IMR-90 (cell line): ENCODE results near the gene FRMD6. TPM values are rescaled to one million over a fixed set of nuclear protein-coding genes. Genes with fewer than 3 reads are reported as not detected.
A peak's percentile ranks its signal among the peaks of the same experiment; 100 is the strongest.
"Not testable (repeated sequence)": the region's sequence is repeated elsewhere in the genome, so short reads cannot be mapped to it uniquely, and the experiment has no call there.

Experiments
- ATAC-seq: fragments of 200-7000 bp; cut with Tn5 transposase; 2 replicates; pipeline ENCODE4 v1.9.1; 2020; ENCODE audit warnings: low read depth, mild to moderate bottlenecking, moderate library complexity
- BruUV-seq: library from RNA; stranded (reverse); fragments of 400-500 nt; replicated peaks from 2 replicates; lab custom pipeline; 2021; lab: Mats Ljungman, UMichigan
- CTCF ChIA-PET: fragments of 300-600 bp; formaldehyde crosslinking; extraction: SDS; loops from one replicate; lab custom pipeline; 2021; ENCODE audit warnings: antibody characterized with exemption; lab: Yijun Ruan, JAX
- POLR2A ChIA-PET: fragments of 300-600 bp; sonication (Branson Sonifier 250); formaldehyde crosslinking; loops from one replicate; lab custom pipeline; 2022; ENCODE audit warnings: antibody characterized with exemption; ENCODE audit not compliant: unreplicated experiment; lab: Charles Lee
- DNase-seq: peaks from one replicate; pipeline ENCODE4 v3.0.0; 2013
- H2AFZ ChIP-seq: replicated peaks from 2 replicates; pipeline ENCODE3; 2013; ENCODE audit warnings: low read length, mild to moderate bottlenecking; ENCODE audit not compliant: poor library complexity
- H2AK5ac ChIP-seq: 2 replicates; pipeline ENCODE4 v1.6.1; 2013; ENCODE audit warnings: low read depth, low read length, inconsistent platforms
- H2AK9ac ChIP-seq: replicated peaks from 2 replicates; pipeline ENCODE3; 2013; ENCODE audit warnings: mild to moderate bottlenecking, low read depth, low read length, moderate library complexity; ENCODE audit not compliant: poor library complexity
- H2BK120ac ChIP-seq: 2 replicates; pipeline ENCODE4 v1.6.1; 2013; ENCODE audit warnings: low read depth, low read length, inconsistent platforms
- H2BK15ac ChIP-seq: 3 replicates; pipeline ENCODE4 v1.6.1; 2013; ENCODE audit warnings: low read depth, low read length, inconsistent platforms
- H2BK20ac ChIP-seq: 2 replicates; pipeline ENCODE4 v1.6.1; 2013; ENCODE audit warnings: low read depth, mild to moderate bottlenecking, inconsistent platforms, low read length, moderate library complexity
- H2BK5ac ChIP-seq: 2 replicates; pipeline ENCODE4 v1.6.1; 2013; ENCODE audit warnings: mild to moderate bottlenecking, low read depth, low read length, inconsistent platforms; ENCODE audit not compliant: poor library complexity, severe bottlenecking
- H3K14ac ChIP-seq: replicated peaks from 2 replicates; pipeline ENCODE4 v1.6.1; 2013; ENCODE audit warnings: low read depth, low read length, inconsistent platforms
- H3K18ac ChIP-seq: 2 replicates; pipeline ENCODE4 v1.6.1; 2013; ENCODE audit warnings: low read depth, low read length, control low read depth
- H3K23ac ChIP-seq: 2 replicates; pipeline ENCODE4 v1.6.1; 2013; ENCODE audit warnings: low read depth, low read length, inconsistent platforms
- H3K27ac ChIP-seq: 2 replicates; pipeline ENCODE4 v1.5.1; 2013; ENCODE audit warnings: mild to moderate bottlenecking, control low read depth, low read length; ENCODE audit not compliant: insufficient read depth
- H3K27me3 ChIP-seq: 2 replicates; pipeline ENCODE4 v1.6.1; 2013; ENCODE audit warnings: low read length; ENCODE audit not compliant: control insufficient read depth, insufficient read depth
- H3K36me3 ChIP-seq: 2 replicates; pipeline ENCODE4 v1.6.1; 2013; ENCODE audit warnings: low read length, mixed read lengths; ENCODE audit not compliant: control insufficient read depth, insufficient read depth
- H3K4ac ChIP-seq: 2 replicates; pipeline ENCODE4 v1.6.1; 2013; ENCODE audit warnings: low read depth, low read length, inconsistent platforms
- H3K4me1 ChIP-seq: 2 replicates; pipeline ENCODE4 v1.6.1; 2013; ENCODE audit warnings: low read length, mixed read lengths; ENCODE audit not compliant: control insufficient read depth, insufficient read depth
- H3K4me2 ChIP-seq: 2 replicates; pipeline ENCODE4 v1.6.1; 2013; ENCODE audit warnings: low read depth, mild to moderate bottlenecking, control low read depth, low read length, moderate library complexity
- H3K4me3 ChIP-seq: 2 replicates; pipeline ENCODE4 v1.5.1; 2013; ENCODE audit warnings: low read depth, mild to moderate bottlenecking, control low read depth, low read length, moderate library complexity; ENCODE audit not compliant: insufficient read depth
- H3K56ac ChIP-seq: 2 replicates; pipeline ENCODE4 v1.6.1; 2013; ENCODE audit warnings: low read length, inconsistent platforms; ENCODE audit not compliant: insufficient read depth; ENCODE audit errors: extremely low read depth
- H3K79me1 ChIP-seq, 2 experiments: 2 replicates each; pipeline ENCODE4 v1.6.1; 2013; ENCODE audit warnings: low read length in 2 of 2, inconsistent platforms in 1 of 2, low read depth in 1 of 2
- H3K9ac ChIP-seq: 2 replicates; pipeline ENCODE4 v1.6.1; 2013; ENCODE audit warnings: low read depth, low read length, control low read depth
- H3K9me1 ChIP-seq: 2 replicates; pipeline ENCODE4 v1.6.1; 2013; ENCODE audit warnings: low read length, inconsistent platforms; ENCODE audit not compliant: insufficient read depth
- H3K9me3 ChIP-seq: 2 replicates; pipeline ENCODE4 v1.6.1; 2013; ENCODE audit warnings: low read length; ENCODE audit not compliant: control insufficient read depth, insufficient read depth
- H4K20me1 ChIP-seq: 2 replicates; pipeline ENCODE4 v1.6.1; 2013; ENCODE audit warnings: low read length, inconsistent platforms; ENCODE audit not compliant: insufficient read depth
- H4K5ac ChIP-seq: 2 replicates; pipeline ENCODE4 v1.6.1; 2013; ENCODE audit warnings: mild to moderate bottlenecking, low read depth, low read length, control low read depth
- H4K8ac ChIP-seq, 2 experiments: 2 replicates each; pipeline ENCODE4 v1.6.1; 2013; ENCODE audit warnings: low read depth in 2 of 2, low read length in 2 of 2, control low read depth in 1 of 2, inconsistent platforms in 1 of 2
- H4K91ac ChIP-seq: 2 replicates; pipeline ENCODE4 v1.6.1; 2013; ENCODE audit warnings: low read depth, low read length, inconsistent platforms; ENCODE audit not compliant: insufficient read depth
- RAD21 ChIP-seq: IDR thresholded peaks from 2 replicates; pipeline ENCODE4 v1.6.1; 2012; ENCODE audit warnings: low read length, improper control_type of control experiment
- WGBS, 2 experiments: methylation state at CpG; one replicate each; pipeline versions ENCODE4 v1.1.5 to v1.1.7; 2013; ENCODE audit warnings: missing lambda C conversion rate in 2 of 2; ENCODE audit not compliant: insufficient read length in 1 of 2; ENCODE audit errors: extremely low coverage in 2 of 2; 5-methylcytosine and 5-hydroxymethylcytosine counted together
- dilution Hi-C: fragments of 300-500 bp; cut with HindIII; formaldehyde crosslinking; loops from one replicate; pipeline ENCODE4 v1.14.3; 2018; ENCODE audit warnings: low sequenced_read_pairs; ENCODE audit not compliant: unreplicated experiment
- in situ Hi-C: fragments of 300-500 bp; cut with MboI; formaldehyde crosslinking; loops from 3 replicates; pipeline ENCODE4 v1.14.3; 2019; ENCODE audit warnings: low sequenced_read_pairs, inconsistent platforms, mixed read lengths
- intact Hi-C: fragments of 100-400 bp; cut with micrococcal nuclease; formaldehyde crosslinking; loops from 2 replicates; pipeline ENCODE4 v1.10.0; 2022
- polyA plus RNA-seq, 3 experiments: library from polyadenylated mRNA; depleted of rRNA; stranded (reverse); fragments of >200 nt; gene quantifications; 2 replicates each; pipeline ENCODE4 v1.2.3, GENCODE V29; 2012; ENCODE audit warnings: low replicate concordance in 1 of 3
- total RNA-seq: library from RNA; depleted of rRNA; stranded (reverse); fragments of >200 nt; gene quantifications from 2 replicates; pipeline ENCODE4 v1.2.3, GENCODE V29; 2012

The FRMD6 gene
- total and polyA plus RNA-seq, 2 of the 4 experiments (the other 2 are of a cell fraction): 243 to 682 TPM

- no peak overlapping the region for H3K18ac ChIP-seq
- no peak for ATAC-seq
- H3K9me3 ChIP-seq: no peaks in the 10 kb centered on the region
- H3K4me3 ChIP-seq: no peak overlapping the region
- CTCF ChIA-PET: no interaction called here
- no peak overlapping the region for H3K9ac ChIP-seq
- no CpG with 5 or more reads among the region's 18 CpGs for WGBS, 2 experiments
- no peaks in the 10 kb centered on the region for H3K79me1 ChIP-seq
- H2AK9ac ChIP-seq: peak overlapping the region; percentile 13
- H4K91ac ChIP-seq: no peak overlapping the region
- H2BK20ac ChIP-seq: no peak overlapping the region
- H2BK15ac ChIP-seq: no peak overlapping the region
- dilution Hi-C loops (no loop called here), intact Hi-C loops (no loop called here), in situ Hi-C loops (no loop called here)
- H2AFZ ChIP-seq: no peak overlapping the region
- POLR2A ChIA-PET: no interaction called here
- H4K20me1 ChIP-seq: no peaks in the 10 kb centered on the region
- H3K4me2 ChIP-seq: no peak overlapping the region
- no peak overlapping the region for H3K14ac ChIP-seq
- no peak overlapping the region for H2AK5ac ChIP-seq
- no peak overlapping the region for H2BK120ac ChIP-seq
- H2BK5ac ChIP-seq: no peak overlapping the region
- no TSS peak for BruUV-seq
- H3K27ac ChIP-seq: no peak overlapping the region
- no peak overlapping the region for H3K4ac ChIP-seq
- no peak for TF ChIP-seq RAD21
- H3K23ac ChIP-seq: no peak overlapping the region
- H3K4me1 ChIP-seq: no peaks in the 10 kb centered on the region
- DNase-seq: no peak
- peaks cover 3% of the 10 kb centered on the region for H3K27me3 ChIP-seq
- no peaks in the 10 kb centered on the region for H3K9me1 ChIP-seq
- no peak overlapping the region for H4K8ac ChIP-seq
- no peak overlapping the region for H3K56ac ChIP-seq
- no peaks in the 10 kb centered on the region for H3K36me3 ChIP-seq
- no peak overlapping the region for H4K5ac ChIP-seq
Measured at GRCh38 chr14:51759950-51760349, 108.2 kb downstream of the FRMD6 start.

- H3K18ac ChIP-seq, CTCF ChIA-PET, H3K9me3 ChIP-seq, H3K36me3 ChIP-seq, H3K4me3 ChIP-seq, H3K27ac ChIP-seq, dilution Hi-C loops, H3K4me1 ChIP-seq, H3K9ac ChIP-seq, H4K91ac ChIP-seq, H3K56ac ChIP-seq, H4K20me1 ChIP-seq, H2AK9ac ChIP-seq, ATAC-seq, H2AFZ ChIP-seq, H3K14ac ChIP-seq, H3K79me1 ChIP-seq, H3K4ac ChIP-seq, H2AK5ac ChIP-seq, intact Hi-C loops, POLR2A ChIA-PET, in situ Hi-C loops, H3K9me1 ChIP-seq, H2BK15ac ChIP-seq, H4K5ac ChIP-seq, H2BK120ac ChIP-seq, BruUV-seq, H3K23ac ChIP-seq, H4K8ac ChIP-seq, H2BK5ac ChIP-seq, H3K4me2 ChIP-seq, H3K27me3 ChIP-seq, H2BK20ac ChIP-seq: not testable (repeated sequence)
- peak; percentile 5 for DNase-seq
- 94% methylated on average over 7 of the region's 13 CpGs; no CpG with 5 or more reads in 1 of the 2 experiments for WGBS, 2 experiments
Measured at GRCh38 chr14:51765726-51766125, 114.0 kb downstream of the FRMD6 start.
